ENCODE data around the gene VPS37B. TPM values are rescaled to one million over a fixed set of nuclear protein-coding genes. Genes with fewer than 3 reads are reported as not detected.

The VPS37B gene
- total RNA-seq, 4 donors from 2014 or later = 46.6 to 126 (median 104) TPM

DNA sequence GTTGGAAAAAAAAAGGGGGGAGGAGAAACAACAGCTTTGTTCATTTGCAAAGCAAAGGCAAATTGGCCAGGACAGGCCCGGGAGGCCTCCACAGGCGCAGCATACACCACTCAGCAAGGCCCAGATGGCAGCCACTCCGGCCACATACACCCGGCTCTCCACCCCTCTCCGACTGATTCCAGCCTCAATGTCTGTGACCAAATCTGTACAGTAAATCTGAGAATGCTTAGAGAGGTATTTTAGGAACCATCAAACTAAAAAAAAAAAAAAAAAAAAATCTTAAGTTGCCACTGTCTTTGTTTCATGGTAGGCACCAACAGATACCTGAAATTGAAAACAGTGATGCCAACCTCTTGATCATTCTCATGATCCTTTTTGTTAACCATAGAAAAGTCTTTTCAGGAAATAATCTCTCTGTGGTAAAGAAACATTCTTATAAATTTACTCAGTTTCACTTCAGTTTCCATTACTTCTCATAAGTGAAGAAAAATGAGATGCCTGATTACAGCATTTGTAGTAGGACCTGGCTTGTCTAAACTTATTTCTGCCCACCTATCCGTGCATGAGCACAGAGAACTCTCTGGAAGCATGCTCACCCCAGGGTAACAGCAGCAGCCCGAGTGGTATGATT, 20.2 kb downstream of the VPS37B start:
- peak overlapping the region; percentile 13 to 50 (median 22) for H3K27ac ChIP-seq
- intact Hi-C loops (cut with DNase I; ENCODE audit: low total_unique reads) = no loop called here

DNA sequence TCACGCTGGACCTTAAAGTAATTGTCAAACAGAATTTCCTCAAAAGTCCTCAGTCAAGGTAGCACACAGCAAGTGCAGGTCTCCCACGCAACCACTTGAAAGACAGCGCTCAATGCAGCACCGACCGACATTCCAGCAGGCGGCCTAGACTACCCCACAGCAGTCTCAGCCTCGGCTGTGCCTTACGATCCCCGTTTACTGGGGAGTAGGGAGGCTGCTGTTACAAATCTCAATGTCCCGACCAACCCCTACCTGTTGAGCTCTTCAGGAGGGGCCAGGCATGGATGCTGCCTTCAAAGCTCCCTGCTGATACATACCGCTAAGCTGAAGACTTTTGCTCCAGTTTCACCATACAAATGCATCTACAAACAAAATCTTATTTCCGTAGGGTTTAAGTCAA, 21.8 kb downstream of the VPS37B start:
- DNase-seq = no peak
- no peaks in the 10 kb centered on the region for H3K9me3 ChIP-seq
- H3K36me3 ChIP-seq = peaks cover 0 to 6% (median 0%) of the 10 kb centered on the region in 4 donors
- peaks cover 43 to 94% (median 64%) of the 10 kb centered on the region in 4 donors for H3K4me1 ChIP-seq
- WGBS, 2 donors (ENCODE audit: low coverage in 1 of 2) = 79 to 94% methylated on average over 2 to 12 of the region's 12 CpGs
- H3K4me3 ChIP-seq = no peak overlapping the region
- peak overlapping the region; percentile 81 to 89 (median 87) for H3K27ac ChIP-seq
- TF ChIP-seq EP300 (IDR thresholded peaks at IDR 0.05; ENCODE audit: low read depth) (no peak), POLR2A (IDR thresholded peaks at IDR 0.05) (no peak)
- TF ChIP-seq, protein P1, sequence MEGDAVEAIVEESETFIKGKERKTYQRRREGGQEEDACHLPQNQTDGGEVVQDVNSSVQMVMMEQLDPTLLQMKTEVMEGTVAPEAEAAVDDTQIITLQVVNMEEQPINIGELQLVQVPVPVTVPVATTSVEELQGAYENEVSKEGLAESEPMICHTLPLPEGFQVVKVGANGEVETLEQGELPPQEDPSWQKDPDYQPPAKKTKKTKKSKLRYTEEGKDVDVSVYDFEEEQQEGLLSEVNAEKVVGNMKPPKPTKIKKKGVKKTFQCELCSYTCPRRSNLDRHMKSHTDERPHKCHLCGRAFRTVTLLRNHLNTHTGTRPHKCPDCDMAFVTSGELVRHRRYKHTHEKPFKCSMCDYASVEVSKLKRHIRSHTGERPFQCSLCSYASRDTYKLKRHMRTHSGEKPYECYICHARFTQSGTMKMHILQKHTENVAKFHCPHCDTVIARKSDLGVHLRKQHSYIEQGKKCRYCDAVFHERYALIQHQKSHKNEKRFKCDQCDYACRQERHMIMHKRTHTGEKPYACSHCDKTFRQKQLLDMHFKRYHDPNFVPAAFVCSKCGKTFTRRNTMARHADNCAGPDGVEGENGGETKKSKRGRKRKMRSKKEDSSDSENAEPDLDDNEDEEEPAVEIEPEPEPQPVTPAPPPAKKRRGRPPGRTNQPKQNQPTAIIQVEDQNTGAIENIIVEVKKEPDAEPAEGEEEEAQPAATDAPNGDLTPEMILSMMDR (IDR thresholded peaks at IDR 0.05) = no peak
- in situ Hi-C loops (cut with MboI; ENCODE audit: low pct_ligation_motif_present in 1 of 4, low pct_unique_long_range_greater_than_20kb in 1 of 4, low sequenced_read_pairs in 3 of 4) (loop anchor here in 2 of 4 donors (10.0 to 25.0 kb wide), 2 partner anchors 81 to 363 kb away; partner anchors contain the start of genes MPHOSPH9 (in 2 of the 2) and MTRFR (in 2 of the 2)), intact Hi-C loops (cut with DNase I; ENCODE audit: low total_unique reads) (no loop called here)
- no peaks in the 10 kb centered on the region for H3K27me3 ChIP-seq

More for the DNA sequence above, 20.2 kb downstream of the VPS37B start:
- 48 to 69% methylated on average over 4 to 7 of the region's 7 CpGs for WGBS, 2 donors (ENCODE audit: low coverage in 1 of 2)
- no peaks in the 10 kb centered on the region for H3K9me3 ChIP-seq
- no peak overlapping the region for H3K4me3 ChIP-seq
- TF ChIP-seq EP300 (IDR thresholded peaks at IDR 0.05; ENCODE audit: low read depth) = no peak
- no peak for TF ChIP-seq POLR2AphosphoS5 (IDR thresholded peaks at IDR 0.05)
- no peak for TF ChIP-seq POLR2A (IDR thresholded peaks at IDR 0.05)
- TF ChIP-seq, protein P1 (IDR thresholded peaks at IDR 0.05) = no peak
- in situ Hi-C loops (cut with MboI; ENCODE audit: low pct_ligation_motif_present in 1 of 4, low pct_unique_long_range_greater_than_20kb in 1 of 4, low sequenced_read_pairs in 3 of 4) = loop anchor here in 1 of 4 donors (10.0 kb wide), 1 partner anchor 79 kb away; no protein-coding TSS in a partner anchor
- no peaks in the 10 kb centered on the region for H3K36me3 ChIP-seq
- no peak for DNase-seq
- no peaks in the 10 kb centered on the region for H3K27me3 ChIP-seq
- peaks cover 39 to 94% (median 58%) of the 10 kb centered on the region in 4 donors for H3K4me1 ChIP-seq

DNA sequence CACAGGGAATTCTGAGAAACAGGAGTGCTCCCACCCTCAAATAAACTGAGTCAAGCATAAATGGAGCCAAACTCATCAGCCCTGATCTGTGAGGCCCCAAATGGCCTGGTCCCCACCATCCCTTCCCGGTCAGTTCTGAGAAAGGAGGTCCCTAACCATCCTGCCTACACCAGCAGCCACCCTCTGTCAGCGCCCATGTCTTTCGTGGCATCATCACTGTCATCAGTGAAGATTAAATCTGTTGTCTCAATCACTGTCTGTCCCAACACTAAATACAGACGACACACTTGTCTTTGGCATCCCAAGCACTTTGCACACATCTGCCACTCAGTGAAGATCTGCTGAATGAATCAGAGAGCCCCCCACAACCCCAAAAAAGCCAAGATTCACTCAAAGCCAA, 22.4 kb downstream of the VPS37B start:
- peak overlapping the region; percentile 81 to 89 (median 87) for H3K27ac ChIP-seq
- H3K4me1 ChIP-seq = peaks cover 44 to 94% (median 69%) of the 10 kb centered on the region in 4 donors
- H3K4me3 ChIP-seq = no peak overlapping the region
- TF ChIP-seq POLR2AphosphoS5 (IDR thresholded peaks at IDR 0.05) = no peak
- TF ChIP-seq, protein P1 (IDR thresholded peaks at IDR 0.05) = no peak
- no peak for TF ChIP-seq EP300 (IDR thresholded peaks at IDR 0.05; ENCODE audit: low read depth)
- no peak for TF ChIP-seq POLR2A (IDR thresholded peaks at IDR 0.05)
- no peaks in the 10 kb centered on the region for H3K9me3 ChIP-seq
- WGBS, 2 donors (ENCODE audit: low coverage in 1 of 2) = 29 to 87% methylated on average over 1 to 4 of the region's 4 CpGs
- no peaks in the 10 kb centered on the region for H3K27me3 ChIP-seq
- DNase-seq = no peak
- peaks cover 0 to 6% (median 0%) of the 10 kb centered on the region in 4 donors for H3K36me3 ChIP-seq
- in situ Hi-C loops (cut with MboI; ENCODE audit: low pct_ligation_motif_present in 1 of 4, low pct_unique_long_range_greater_than_20kb in 1 of 4, low sequenced_read_pairs in 3 of 4) = loop anchor here in 2 of 4 donors (10.0 to 25.0 kb wide), 2 partner anchors 81 to 364 kb away; partner anchors contain the start of genes MPHOSPH9 (in 2 of the 2) and MTRFR (in 2 of the 2)
- intact Hi-C loops (cut with DNase I; ENCODE audit: low total_unique reads) = no loop called here

DNA sequence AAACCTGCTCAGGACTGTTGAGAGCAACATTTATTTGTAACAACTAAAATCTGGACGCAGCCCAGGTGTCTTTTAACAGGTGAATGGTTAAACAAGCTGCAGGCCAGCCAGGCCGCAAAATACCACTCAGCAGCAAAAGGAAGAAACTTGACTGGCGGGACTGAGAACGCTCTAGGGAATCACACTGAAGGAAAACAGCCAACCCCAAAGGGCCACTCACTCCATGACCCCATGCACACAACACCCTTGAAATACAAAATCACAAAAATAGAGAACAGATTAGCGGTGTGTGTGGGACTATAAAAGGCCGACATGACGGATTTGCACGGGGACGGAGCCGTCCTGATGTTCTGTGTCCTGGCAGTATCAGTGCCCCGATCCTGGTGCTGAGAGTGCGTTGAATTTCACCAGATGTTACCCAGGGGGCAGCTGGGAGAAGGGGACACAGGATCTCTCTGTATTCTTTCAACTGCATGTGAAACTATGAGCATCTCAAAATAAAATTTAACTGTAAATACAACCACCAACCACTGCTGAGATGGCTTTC, 23.0 kb downstream of the VPS37B start:
- TF ChIP-seq POLR2AphosphoS5 (IDR thresholded peaks at IDR 0.05) (no peak), POLR2A (IDR thresholded peaks at IDR 0.05) (no peak), EP300 (IDR thresholded peaks at IDR 0.05; ENCODE audit: low read depth) (no peak)
- TF ChIP-seq, protein P1 (IDR thresholded peaks at IDR 0.05) = no peak
- Histone ChIP-seq H3K36me3 (peaks cover 0 to 6% (median 0%) of the 10 kb centered on the region in 4 donors), H3K27me3 (no peaks in the 10 kb centered on the region), H3K4me1 (peaks cover 50 to 99% (median 76%) of the 10 kb centered on the region in 4 donors), H3K9me3 (no peaks in the 10 kb centered on the region), H3K27ac (peak overlapping the region; percentile 81 to 89 (median 87)), H3K4me3 (peak overlapping the region in 1 of 4 donors; percentile 33)
- 57 to 61% methylated on average over 4 to 12 of the region's 12 CpGs for WGBS, 2 donors (ENCODE audit: low coverage in 1 of 2)
- no peak for DNase-seq
- in situ Hi-C loops (cut with MboI; ENCODE audit: low pct_ligation_motif_present in 1 of 4, low pct_unique_long_range_greater_than_20kb in 1 of 4, low sequenced_read_pairs in 3 of 4) = loop anchor here in 2 of 4 donors (10.0 to 25.0 kb wide), 2 partner anchors 82 to 364 kb away; partner anchors contain the start of genes MPHOSPH9 (in 2 of the 2) and MTRFR (in 2 of the 2)
- intact Hi-C loops (cut with DNase I; ENCODE audit: low total_unique reads) = no loop called here

Measured in transverse colon (tissue), 4 donors.